HG03354 (cell line): ENCODE data around the gene ASTN2.
"Not testable (repeated sequence)": the region's sequence is repeated elsewhere in the genome, so short reads cannot be mapped to it uniquely, and the experiment has no call there.

Experiments
- ATAC-seq: cut with Tn5 transposase; IDR thresholded peaks from one replicate; pipeline ENCODE4 v1.9.1; 2021; ENCODE audit warnings: mild to moderate bottlenecking; ENCODE audit not compliant: unreplicated experiment, poor library complexity, severe bottlenecking

Gene ASTN2

GRCh38 chr9:116870566-116870965 is 544.3 kb downstream of the ASTN2 start:
- no peak for ATAC-seq

- ATAC-seq, result peak; percentile 70
Measured at GRCh38 chr9:116868201-116868600, 546.7 kb downstream of the ASTN2 start.

- no peak for ATAC-seq
Measured at GRCh38 chr9:116861321-116861720, 553.5 kb downstream of the ASTN2 start.

GRCh38 chr9:116860509-116861120 is 554.2 kb downstream of the ASTN2 start:
- ATAC-seq, result peak; percentile 84

GRCh38 chr9:116859763-116860162 is 555.1 kb downstream of the ASTN2 start:
- ATAC-seq, result no peak

GRCh38 chr9:116857321-116857720 is 557.5 kb downstream of the ASTN2 start:
- ATAC-seq, result no peak

- ATAC-seq, result no peak
Measured at GRCh38 chr9:116855881-116856662, 558.8 kb downstream of the ASTN2 start.

GRCh38 chr9:116849721-116850120 is 565.1 kb downstream of the ASTN2 start:
- no peak for ATAC-seq

GRCh38 chr9:116844621-116845020 is 570.2 kb downstream of the ASTN2 start:
- ATAC-seq, result no peak

GRCh38 chr9:116843863-116844620 is 570.8 kb downstream of the ASTN2 start:
- no peak for ATAC-seq

GRCh38 chr9:116842658-116843057 is 572.2 kb downstream of the ASTN2 start:
- ATAC-seq, result no peak

GRCh38 chr9:116838468-116838867 is 576.4 kb downstream of the ASTN2 start:
- ATAC-seq, result not testable (repeated sequence)

- no peak for ATAC-seq
Measured at GRCh38 chr9:116837018-116837989, 577.6 kb downstream of the ASTN2 start.

GRCh38 chr9:116830321-116830720 is 584.5 kb downstream of the ASTN2 start:
- ATAC-seq, result not testable (repeated sequence)

GRCh38 chr9:116821633-116822229 is 593.1 kb downstream of the ASTN2 start:
- ATAC-seq, result no peak

- no peak for ATAC-seq
Measured at GRCh38 chr9:116819116-116819515, 595.7 kb downstream of the ASTN2 start.

- ATAC-seq, result no peak
Measured at GRCh38 chr9:116817762-116818161, 597.1 kb downstream of the ASTN2 start.

- ATAC-seq, result no peak
Measured at GRCh38 chr9:116816484-116816883, 598.4 kb downstream of the ASTN2 start.

- no peak for ATAC-seq
Measured at GRCh38 chr9:116815835-116816234, 599.0 kb downstream of the ASTN2 start.
